ENCODE results near the gene ABAT. TPM values are rescaled to one million over a fixed set of nuclear protein-coding genes. Genes with fewer than 3 reads are reported as not detected.

ABAT gene
- total and polyA plus RNA-seq, 2 donors from 2014 or later, result 9.6 to 34.0 TPM

GRCh38 chr16:8768692-8769091, 94.3 kb downstream of the ABAT start:
- no peaks in the 10 kb centered on the region for H3K27me3 ChIP-seq (ENCODE audit: control insufficient read depth, insufficient read depth, low read length)
- H3K4me3 ChIP-seq (ENCODE audit: low read length in 3 of 3), result no peak overlapping the region
- H3K36me3 ChIP-seq (ENCODE audit: control insufficient read depth in 2 of 3, insufficient read depth in 3 of 3, low read length in 3 of 3), result peaks cover 0 to 30% (median 8%) of the 10 kb centered on the region in 3 donors
- no peak overlapping the region for H3K9ac ChIP-seq (ENCODE audit: low read length in 3 of 3)
- no peak for TF ChIP-seq CTCF (IDR thresholded peaks at IDR 0.05; ENCODE audit: borderline replicate concordance, extremely low read depth, insufficient read depth)
- intact Hi-C loops (cut with DNase I), result no loop called here
- DNase-seq (peak in 3 of 5 donors; percentile 12 to 21 (median 15)), FAIRE-seq (no peak)
- H3K4me1 ChIP-seq (ENCODE audit: control insufficient read depth in 2 of 3, insufficient read depth in 2 of 3, low read depth in 1 of 3, low read length in 3 of 3), result no peaks in the 10 kb centered on the region
- H3K27ac ChIP-seq (ENCODE audit: low read depth in 2 of 2, low read length in 2 of 2), result no peak overlapping the region
- no peaks in the 10 kb centered on the region for H3K9me3 ChIP-seq (ENCODE audit: control insufficient read depth in 2 of 3, insufficient read depth in 1 of 3, low read length in 3 of 3)

DNA sequence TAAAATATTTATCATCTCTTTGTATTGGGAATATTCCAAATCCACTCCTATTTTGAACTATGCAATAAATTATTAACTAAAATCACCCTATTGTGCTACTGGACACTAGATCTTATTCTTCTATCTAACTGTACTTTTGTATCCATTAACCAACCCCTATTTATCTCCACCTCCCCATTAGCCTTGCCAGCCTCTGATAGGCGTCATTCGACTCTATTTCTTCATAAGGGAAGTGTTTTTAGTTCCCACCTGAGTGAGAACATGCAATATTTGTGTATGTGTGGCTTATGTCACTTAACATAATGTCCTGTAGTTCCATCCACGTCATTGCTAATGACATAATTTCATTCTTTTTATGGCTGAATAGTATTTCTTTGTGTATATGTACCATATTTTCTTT, 99.1 kb downstream of the ABAT start:
- intact Hi-C loops (cut with DNase I), result no loop called here
- DNase-seq, result no peak
- no peak for FAIRE-seq
- TF ChIP-seq CTCF (IDR thresholded peaks at IDR 0.05; ENCODE audit: borderline replicate concordance, extremely low read depth, insufficient read depth), result no peak
- no peaks in the 10 kb centered on the region for H3K9me3 ChIP-seq (ENCODE audit: control insufficient read depth in 2 of 3, insufficient read depth in 1 of 3, low read length in 3 of 3)
- H3K27me3 ChIP-seq (ENCODE audit: control insufficient read depth, insufficient read depth, low read length), result no peaks in the 10 kb centered on the region
- peaks cover 7 to 54% (median 28%) of the 10 kb centered on the region in 3 donors for H3K36me3 ChIP-seq (ENCODE audit: control insufficient read depth in 2 of 3, insufficient read depth in 3 of 3, low read length in 3 of 3)
- H3K4me1 ChIP-seq (ENCODE audit: control insufficient read depth in 2 of 3, insufficient read depth in 2 of 3, low read depth in 1 of 3, low read length in 3 of 3), result no peaks in the 10 kb centered on the region
- no peak overlapping the region for H3K4me3 ChIP-seq (ENCODE audit: low read length in 3 of 3)
- H3K9ac ChIP-seq (ENCODE audit: low read length in 3 of 3), result no peak overlapping the region
- H3K27ac ChIP-seq (ENCODE audit: low read depth in 2 of 2, low read length in 2 of 2), result no peak overlapping the region

- no peak overlapping the region for H3K9ac ChIP-seq (ENCODE audit: low read length in 3 of 3)
- H3K9me3 ChIP-seq (ENCODE audit: control insufficient read depth in 2 of 3, insufficient read depth in 1 of 3, low read length in 3 of 3), result no peaks in the 10 kb centered on the region
- H3K27me3 ChIP-seq (ENCODE audit: control insufficient read depth, insufficient read depth, low read length), result no peaks in the 10 kb centered on the region
- DNase-seq, result peak in 1 of 5 donors; percentile 36
- no peak overlapping the region for H3K4me3 ChIP-seq (ENCODE audit: low read length in 3 of 3)
- no peak overlapping the region for H3K27ac ChIP-seq (ENCODE audit: low read depth in 2 of 2, low read length in 2 of 2)
- intact Hi-C loops (cut with DNase I), result no loop called here
- TF ChIP-seq CTCF (IDR thresholded peaks at IDR 0.05; ENCODE audit: borderline replicate concordance, extremely low read depth, insufficient read depth), result no peak
- H3K36me3 ChIP-seq (ENCODE audit: control insufficient read depth in 2 of 3, insufficient read depth in 3 of 3, low read length in 3 of 3), result peaks cover 7 to 48% (median 25%) of the 10 kb centered on the region in 3 donors
- no peak for FAIRE-seq
- no peaks in the 10 kb centered on the region for H3K4me1 ChIP-seq (ENCODE audit: control insufficient read depth in 2 of 3, insufficient read depth in 2 of 3, low read depth in 1 of 3, low read length in 3 of 3)
Observed at GRCh38 chr16:8774208-8774607, 99.8 kb downstream of the ABAT start.

GRCh38 chr16:8775359-8775758, 100.9 kb downstream of the ABAT start:
- no peak for TF ChIP-seq CTCF (IDR thresholded peaks at IDR 0.05; ENCODE audit: borderline replicate concordance, extremely low read depth, insufficient read depth)
- no peaks in the 10 kb centered on the region for H3K27me3 ChIP-seq (ENCODE audit: control insufficient read depth, insufficient read depth, low read length)
- H3K9ac ChIP-seq (ENCODE audit: low read length in 3 of 3), result no peak overlapping the region
- intact Hi-C loops (cut with DNase I), result no loop called here
- no peak overlapping the region for H3K27ac ChIP-seq (ENCODE audit: low read depth in 2 of 2, low read length in 2 of 2)
- H3K4me1 ChIP-seq (ENCODE audit: control insufficient read depth in 2 of 3, insufficient read depth in 2 of 3, low read depth in 1 of 3, low read length in 3 of 3), result no peaks in the 10 kb centered on the region
- no peak for FAIRE-seq
- H3K36me3 ChIP-seq (ENCODE audit: control insufficient read depth in 2 of 3, insufficient read depth in 3 of 3, low read length in 3 of 3), result peaks cover 7 to 44% (median 33%) of the 10 kb centered on the region in 3 donors
- H3K4me3 ChIP-seq (ENCODE audit: low read length in 3 of 3), result no peak overlapping the region
- H3K9me3 ChIP-seq (ENCODE audit: control insufficient read depth in 2 of 3, insufficient read depth in 1 of 3, low read length in 3 of 3), result no peaks in the 10 kb centered on the region
- no peak for DNase-seq
